ENCODE measurements around the gene LCE7A.

LCE7A gene

GRCh38 chr1:152861374-152861773, 1.6 kb downstream of the LCE7A start:
- Mint-ChIP-seq H3K9me3 (peaks cover 59% of the 10 kb centered on the region), H3K27me3 (ENCODE audit: low read depth, poor library complexity) (peaks cover 3% of the 10 kb centered on the region), H3K4me3 (no peak overlapping the region), H3K27ac (no peak overlapping the region), H3K4me1 (no peaks in the 10 kb centered on the region), H3K36me3 (ENCODE audit: low read depth) (no peaks in the 10 kb centered on the region)
- no peak for TF ChIP-seq CTCF (IDR thresholded peaks at IDR 0.05)
- DNase-seq: no peak

GRCh38 chr1:152864443-152864842, 4.6 kb downstream of the LCE7A start:
- Mint-ChIP-seq H3K4me1 (no peaks in the 10 kb centered on the region), H3K9me3 (peaks cover 31% of the 10 kb centered on the region), H3K4me3 (no peak overlapping the region), H3K27me3 (ENCODE audit: low read depth, poor library complexity) (peaks cover 3% of the 10 kb centered on the region), H3K27ac (no peak overlapping the region), H3K36me3 (ENCODE audit: low read depth) (no peaks in the 10 kb centered on the region)
- no peak for TF ChIP-seq CTCF (IDR thresholded peaks at IDR 0.05)
- DNase-seq: no peak

GRCh38 chr1:152866321-152866720, 6.5 kb downstream of the LCE7A start:
- no peaks in the 10 kb centered on the region for H3K4me1 Mint-ChIP-seq

GRCh38 chr1:152869808-152870419, 10.1 kb downstream of the LCE7A start:
- H3K4me3 Mint-ChIP-seq: no peak overlapping the region
- H3K36me3 Mint-ChIP-seq (ENCODE audit: low read depth): no peaks in the 10 kb centered on the region
- H3K27me3 Mint-ChIP-seq (ENCODE audit: low read depth, poor library complexity): peaks cover 9% of the 10 kb centered on the region
- DNase-seq: peak; percentile 74
- H3K9me3 Mint-ChIP-seq: peaks cover 5% of the 10 kb centered on the region
- H3K27ac Mint-ChIP-seq: no peak overlapping the region
- no peaks in the 10 kb centered on the region for H3K4me1 Mint-ChIP-seq
- TF ChIP-seq CTCF (IDR thresholded peaks at IDR 0.05): peak; percentile 66

More at GRCh38 chr1:152866321-152866720, 6.5 kb downstream of the LCE7A start:
- Mint-ChIP-seq H3K27me3 (ENCODE audit: low read depth, poor library complexity) (peaks cover 3% of the 10 kb centered on the region), H3K27ac (no peak overlapping the region), H3K4me3 (no peak overlapping the region), H3K36me3 (ENCODE audit: low read depth) (no peaks in the 10 kb centered on the region), H3K9me3 (peaks cover 17% of the 10 kb centered on the region)
- DNase-seq: no peak
- no peak for TF ChIP-seq CTCF (IDR thresholded peaks at IDR 0.05)

- Mint-ChIP-seq H3K27ac (no peak overlapping the region), H3K27me3 (ENCODE audit: low read depth, poor library complexity) (peaks cover 9% of the 10 kb centered on the region), H3K4me1 (no peaks in the 10 kb centered on the region), H3K4me3 (no peak overlapping the region), H3K36me3 (ENCODE audit: low read depth) (no peaks in the 10 kb centered on the region), H3K9me3 (peaks cover 5% of the 10 kb centered on the region)
- TF ChIP-seq CTCF (IDR thresholded peaks at IDR 0.05): peak; percentile 24
- peak; percentile 12 for DNase-seq
These were observed 11.3 kb downstream of the LCE7A start for GRCh38 chr1:152870831-152871730.

All from nephron progenitor cell (in vitro differentiated cells).